ENCODE measurements around the gene YIF1B. TPM values are rescaled to one million over a fixed set of nuclear protein-coding genes. Genes with fewer than 3 reads are reported as not detected.
A peak's percentile ranks its signal among the peaks of the same experiment; 100 is the strongest.

The YIF1B gene
- total and polyA plus RNA-seq, 2 donors from 2014 or later = 30.3 to 62.7 TPM

- Histone ChIP-seq H3K9ac (ENCODE audit: low read length in 3 of 3) (no peak overlapping the region), H3K36me3 (ENCODE audit: control insufficient read depth in 2 of 3, insufficient read depth in 3 of 3, low read length in 3 of 3) (peaks cover 0 to 22% (median 3%) of the 10 kb centered on the region in 3 donors), H3K4me3 (ENCODE audit: low read length in 3 of 3) (no peak overlapping the region), H3K27ac (ENCODE audit: low read depth in 2 of 2, low read length in 2 of 2) (peak overlapping the region; percentile 1 to 28), H3K27me3 (ENCODE audit: control insufficient read depth, insufficient read depth, low read length) (no peaks in the 10 kb centered on the region), H3K4me1 (ENCODE audit: control insufficient read depth in 2 of 3, insufficient read depth in 2 of 3, low read depth in 1 of 3, low read length in 3 of 3) (peaks cover 0 to 32% (median 25%) of the 10 kb centered on the region in 3 donors), H3K9me3 (ENCODE audit: control insufficient read depth in 2 of 3, insufficient read depth in 1 of 3, low read length in 3 of 3) (no peaks in the 10 kb centered on the region)
- FAIRE-seq (no peak), DNase-seq (no peak)
- no peak for TF ChIP-seq CTCF (IDR thresholded peaks at IDR 0.05; ENCODE audit: borderline replicate concordance, extremely low read depth, insufficient read depth)
- intact Hi-C loops (cut with DNase I) = no loop called here
Measured at GRCh38 chr19:38281811-38282566, 33.8 kb downstream of the YIF1B start.

GRCh38 chr19:38280030-38280921 is 35.5 kb downstream of the YIF1B start:
- Histone ChIP-seq H3K9ac (ENCODE audit: low read length in 3 of 3) (peak overlapping the region in 1 of 3 donors; percentile 35), H3K4me3 (ENCODE audit: low read length in 3 of 3) (no peak overlapping the region), H3K4me1 (ENCODE audit: control insufficient read depth in 2 of 3, insufficient read depth in 2 of 3, low read depth in 1 of 3, low read length in 3 of 3) (peaks cover 0 to 34% (median 27%) of the 10 kb centered on the region in 3 donors), H3K27ac (ENCODE audit: low read depth in 2 of 2, low read length in 2 of 2) (peak overlapping the region; percentile 56 to 60), H3K27me3 (ENCODE audit: control insufficient read depth, insufficient read depth, low read length) (no peaks in the 10 kb centered on the region), H3K36me3 (ENCODE audit: control insufficient read depth in 2 of 3, insufficient read depth in 3 of 3, low read length in 3 of 3) (peaks cover 0 to 11% (median 3%) of the 10 kb centered on the region in 3 donors), H3K9me3 (ENCODE audit: control insufficient read depth in 2 of 3, insufficient read depth in 1 of 3, low read length in 3 of 3) (no peaks in the 10 kb centered on the region)
- TF ChIP-seq CTCF (IDR thresholded peaks at IDR 0.05; ENCODE audit: borderline replicate concordance, extremely low read depth, insufficient read depth) = no peak
- DNase-seq = no peak
- FAIRE-seq = no peak
- intact Hi-C loops (cut with DNase I) = no loop called here

- H3K9me3 ChIP-seq (ENCODE audit: control insufficient read depth in 2 of 3, insufficient read depth in 1 of 3, low read length in 3 of 3) = no peaks in the 10 kb centered on the region
- no peak overlapping the region for H3K4me3 ChIP-seq (ENCODE audit: low read length in 3 of 3)
- peak overlapping the region; percentile 61 to 65 for H3K27ac ChIP-seq (ENCODE audit: low read depth in 2 of 2, low read length in 2 of 2)
- peaks cover 0 to 42% (median 38%) of the 10 kb centered on the region in 3 donors for H3K4me1 ChIP-seq (ENCODE audit: control insufficient read depth in 2 of 3, insufficient read depth in 2 of 3, low read depth in 1 of 3, low read length in 3 of 3)
- no peak for TF ChIP-seq CTCF (IDR thresholded peaks at IDR 0.05; ENCODE audit: borderline replicate concordance, extremely low read depth, insufficient read depth)
- no peak overlapping the region for H3K9ac ChIP-seq (ENCODE audit: low read length in 3 of 3)
- intact Hi-C loops (cut with DNase I) = no loop called here
- H3K27me3 ChIP-seq (ENCODE audit: control insufficient read depth, insufficient read depth, low read length) = no peaks in the 10 kb centered on the region
- DNase-seq (no peak), FAIRE-seq (no peak)
- H3K36me3 ChIP-seq (ENCODE audit: control insufficient read depth in 2 of 3, insufficient read depth in 3 of 3, low read length in 3 of 3) = peaks cover 0 to 3% (median 0%) of the 10 kb centered on the region in 3 donors
Measured at GRCh38 chr19:38278751-38279150, 37.0 kb downstream of the YIF1B start.

All from kidney (tissue), 14 donors.